OCI-LY7 (cell line): ENCODE results near the gene HNRNPA1L2.
"Not testable (repeated sequence)": the region's sequence is repeated elsewhere in the genome, so short reads cannot be mapped to it uniquely, and the experiment has no call there.

ENCODE experiments used
- CTCF ChIP-seq: fragments of 200-600 bp; sonication (generic); conservative IDR thresholded peaks from 2 replicates; pipeline ENCODE4 v1.5.1; 2014; ENCODE audit warnings: mild to moderate bottlenecking, antibody characterized with exemption, low read length, moderate library complexity, mixed read lengths
- EZH2phosphoT487 ChIP-seq: fragments of 200-600 bp; sonication (generic); IDR thresholded peaks from 2 replicates; pipeline ENCODE4 v1.6.1; 2018; ENCODE audit warnings: low read depth, borderline replicate concordance, mild to moderate bottlenecking, mixed run types, antibody characterized with exemption, low read length, moderate library complexity, mixed read lengths

GRCh38 chr13:52609013-52609606 is 33.1 kb upstream of the HNRNPA1L2 start:
- peak; percentile 64 for TF ChIP-seq CTCF
- not testable (repeated sequence) for TF ChIP-seq EZH2phosphoT487
